ENCODE measurements around the gene DDI1.

The DDI1 gene

DNA sequence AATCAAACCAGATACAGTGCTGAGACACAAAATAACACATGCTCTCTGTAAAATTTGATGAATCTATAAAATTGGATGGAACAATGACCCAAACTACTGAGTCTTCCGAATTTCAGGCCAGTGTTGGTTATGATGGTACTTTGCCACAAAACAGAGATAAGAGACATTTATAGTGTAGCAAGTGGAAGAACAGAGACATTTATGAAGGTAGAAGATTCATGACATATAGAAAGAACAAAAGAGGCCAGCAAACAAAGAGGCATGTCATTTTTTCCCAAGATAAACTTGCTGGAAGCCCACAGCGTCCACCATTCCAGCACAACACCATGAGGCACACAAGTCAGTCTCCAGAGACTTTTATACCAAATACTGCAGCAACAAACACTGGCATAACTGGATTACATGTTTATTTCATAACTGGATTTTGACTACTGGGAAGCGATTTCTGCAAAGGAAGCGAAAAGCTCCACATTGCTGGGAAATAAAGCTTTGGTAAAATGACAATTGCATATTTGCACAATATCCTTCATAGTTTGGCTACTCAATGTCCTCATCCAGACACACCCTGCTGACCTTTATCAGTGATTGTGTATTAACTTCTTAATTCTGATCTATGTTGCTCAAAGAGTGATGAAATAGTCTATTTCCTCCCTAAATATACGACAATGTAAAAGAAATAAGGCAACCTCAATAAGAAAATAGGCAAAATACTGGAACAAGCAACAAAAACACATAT lies 17.5 kb downstream of the DDI1 start:
- no peak overlapping the region for H3K18ac ChIP-seq (ENCODE audit: low read length)
- no peak overlapping the region for H3K23ac ChIP-seq (ENCODE audit: low read length)
- no peak overlapping the region for H3K9ac ChIP-seq (ENCODE audit: low read length)
- no peak overlapping the region for H4K91ac ChIP-seq (ENCODE audit: low read depth, low read length)
- H3K79me1 ChIP-seq (ENCODE audit: low read length): no peaks in the 10 kb centered on the region
- no peak for DNase-seq
- H2AK5ac ChIP-seq (ENCODE audit: low read length): no peak overlapping the region
- H3K27ac ChIP-seq (ENCODE audit: low read depth, low read length): no peak overlapping the region
- H2AFZ ChIP-seq (ENCODE audit: insufficient read depth, low read length, poor library complexity): no peak overlapping the region
- H3K4ac ChIP-seq (ENCODE audit: low read depth, low read length): no peak overlapping the region
- no CpG with 5 or more reads among the region's 5 CpGs for WGBS (ENCODE audit: extremely low coverage, insufficient coverage, insufficient read length)
- H4K12ac ChIP-seq (ENCODE audit: low read depth, low read length): no peak overlapping the region
- no peak overlapping the region for H3K4me3 ChIP-seq (ENCODE audit: low read depth, low read length)
- no peak overlapping the region for H2BK120ac ChIP-seq (ENCODE audit: insufficient read depth, low read length, poor library complexity)
- no peak overlapping the region for H3K4me2 ChIP-seq (ENCODE audit: low read length)
- H4K8ac ChIP-seq (ENCODE audit: low read depth, low read length): no peak overlapping the region
- H3K14ac ChIP-seq (ENCODE audit: low read length): no peak overlapping the region
- H3K9me3 ChIP-seq (ENCODE audit: insufficient read depth, low read depth, low read length): peaks cover 1% of the 10 kb centered on the region
- no peaks in the 10 kb centered on the region for H3K4me1 ChIP-seq (ENCODE audit: control insufficient read depth in 1 of 2, insufficient read depth in 2 of 2, low read length in 2 of 2)
- no peak overlapping the region for H2BK12ac ChIP-seq (ENCODE audit: low read length)
- no peaks in the 10 kb centered on the region for H3K36me3 ChIP-seq (ENCODE audit: control insufficient read depth in 1 of 2, insufficient read depth in 2 of 2, low read length in 2 of 2)
- no peaks in the 10 kb centered on the region for H3K27me3 ChIP-seq (ENCODE audit: insufficient read depth, low read length)
- no peak overlapping the region for H2BK5ac ChIP-seq (ENCODE audit: low read depth, low read length, poor library complexity)
- H3K79me2 ChIP-seq (ENCODE audit: control insufficient read depth, insufficient read depth, low read length, poor library complexity): no peaks in the 10 kb centered on the region

DNA sequence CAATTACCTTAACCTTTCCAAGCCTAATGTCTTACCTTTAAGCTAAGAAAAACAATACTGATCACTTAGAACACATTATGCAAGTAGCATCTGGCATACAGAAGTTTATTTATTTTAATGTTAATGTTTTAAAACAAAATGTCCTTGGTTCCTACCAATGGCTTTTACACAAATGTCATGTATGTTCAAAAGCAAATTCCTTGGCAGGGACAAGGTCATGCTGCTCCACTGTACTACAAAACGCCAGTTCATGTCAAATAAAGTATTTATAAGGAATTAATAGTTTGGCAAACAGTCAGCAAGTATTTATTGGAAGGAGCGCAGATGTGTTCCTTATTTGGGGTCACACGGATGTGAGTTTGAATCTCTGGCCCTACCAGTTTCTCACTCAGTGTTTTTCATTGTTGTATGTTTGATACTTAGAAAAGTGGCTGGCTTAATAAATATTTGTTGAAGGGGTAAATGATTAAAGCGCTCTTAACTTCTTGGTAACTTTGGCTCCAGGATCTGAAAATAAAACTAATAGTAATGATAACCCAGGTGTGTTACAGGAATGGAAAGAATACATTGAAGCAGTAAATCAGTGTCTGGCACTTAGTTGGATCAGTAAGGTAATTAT lies 18.6 kb downstream of the DDI1 start:
- Histone ChIP-seq H3K27ac (ENCODE audit: low read depth, low read length) (no peak overlapping the region), H3K36me3 (ENCODE audit: control insufficient read depth in 1 of 2, insufficient read depth in 2 of 2, low read length in 2 of 2) (no peaks in the 10 kb centered on the region), H3K79me2 (ENCODE audit: control insufficient read depth, insufficient read depth, low read length, poor library complexity) (no peaks in the 10 kb centered on the region), H3K23ac (ENCODE audit: low read length) (no peak overlapping the region), H4K8ac (ENCODE audit: low read depth, low read length) (no peak overlapping the region), H3K18ac (ENCODE audit: low read length) (no peak overlapping the region), H3K27me3 (ENCODE audit: insufficient read depth, low read length) (no peaks in the 10 kb centered on the region), H4K91ac (ENCODE audit: low read depth, low read length) (no peak overlapping the region), H4K12ac (ENCODE audit: low read depth, low read length) (no peak overlapping the region), H2BK120ac (ENCODE audit: insufficient read depth, low read length, poor library complexity) (no peak overlapping the region), H3K9ac (ENCODE audit: low read length) (no peak overlapping the region), H3K79me1 (ENCODE audit: low read length) (no peaks in the 10 kb centered on the region), H3K4me1 (ENCODE audit: control insufficient read depth in 1 of 2, insufficient read depth in 2 of 2, low read length in 2 of 2) (no peaks in the 10 kb centered on the region), H3K9me3 (ENCODE audit: insufficient read depth, low read depth, low read length) (peaks cover 1% of the 10 kb centered on the region), H3K4me2 (ENCODE audit: low read length) (no peak overlapping the region), H2BK5ac (ENCODE audit: low read depth, low read length, poor library complexity) (no peak overlapping the region), H3K4ac (ENCODE audit: low read depth, low read length) (no peak overlapping the region), H2AK5ac (ENCODE audit: low read length) (no peak overlapping the region), H3K14ac (ENCODE audit: low read length) (no peak overlapping the region), H2BK12ac (ENCODE audit: low read length) (no peak overlapping the region), H2AFZ (ENCODE audit: insufficient read depth, low read length, poor library complexity) (no peak overlapping the region), H3K4me3 (ENCODE audit: low read depth, low read length) (no peak overlapping the region)
- whole genome bisulfite sequencing (ENCODE audit: extremely low coverage, insufficient coverage, insufficient read length): no CpG with 5 or more reads among the region's 4 CpGs
- no peak for DNase-seq

DNA sequence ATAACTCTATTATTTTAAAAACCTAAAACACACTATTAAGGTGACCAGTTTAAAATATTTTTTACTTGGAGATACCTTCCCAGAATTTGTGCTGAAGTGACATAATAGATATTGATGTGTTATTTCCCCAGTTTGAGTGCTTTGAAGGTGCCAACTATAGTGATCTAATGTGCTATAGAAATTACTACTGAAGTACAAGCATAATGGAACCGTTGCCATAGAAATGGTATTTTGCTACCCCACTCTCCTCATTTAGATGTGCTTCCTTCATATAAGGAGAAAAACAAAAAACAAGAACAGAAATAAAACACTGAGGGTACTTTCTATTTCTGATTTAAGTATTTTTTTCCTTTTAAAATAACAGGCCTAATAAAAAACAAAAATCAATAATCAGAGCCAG lies 19.2 kb downstream of the DDI1 start:
- Histone ChIP-seq H2AFZ (ENCODE audit: insufficient read depth, low read length, poor library complexity) (no peak overlapping the region), H2AK5ac (ENCODE audit: low read length) (no peak overlapping the region), H4K91ac (ENCODE audit: low read depth, low read length) (no peak overlapping the region), H3K79me1 (ENCODE audit: low read length) (no peaks in the 10 kb centered on the region), H3K14ac (ENCODE audit: low read length) (no peak overlapping the region), H4K8ac (ENCODE audit: low read depth, low read length) (no peak overlapping the region), H3K9me3 (ENCODE audit: insufficient read depth, low read depth, low read length) (no peaks in the 10 kb centered on the region), H3K4ac (ENCODE audit: low read depth, low read length) (no peak overlapping the region), H2BK12ac (ENCODE audit: low read length) (no peak overlapping the region), H3K27ac (ENCODE audit: low read depth, low read length) (no peak overlapping the region), H3K4me1 (ENCODE audit: control insufficient read depth in 1 of 2, insufficient read depth in 2 of 2, low read length in 2 of 2) (no peaks in the 10 kb centered on the region), H3K23ac (ENCODE audit: low read length) (no peak overlapping the region), H3K79me2 (ENCODE audit: control insufficient read depth, insufficient read depth, low read length, poor library complexity) (no peaks in the 10 kb centered on the region), H3K36me3 (ENCODE audit: control insufficient read depth in 1 of 2, insufficient read depth in 2 of 2, low read length in 2 of 2) (no peaks in the 10 kb centered on the region), H3K18ac (ENCODE audit: low read length) (no peak overlapping the region), H3K4me3 (ENCODE audit: low read depth, low read length) (no peak overlapping the region), H2BK120ac (ENCODE audit: insufficient read depth, low read length, poor library complexity) (no peak overlapping the region), H3K27me3 (ENCODE audit: insufficient read depth, low read length) (no peaks in the 10 kb centered on the region), H4K12ac (ENCODE audit: low read depth, low read length) (no peak overlapping the region), H2BK5ac (ENCODE audit: low read depth, low read length, poor library complexity) (no peak overlapping the region), H3K9ac (ENCODE audit: low read length) (no peak overlapping the region), H3K4me2 (ENCODE audit: low read length) (no peak overlapping the region)
- no CpG with 5 or more reads among the region's 1 CpG for WGBS (ENCODE audit: extremely low coverage, insufficient coverage, insufficient read length)
- no peak for DNase-seq

DNA sequence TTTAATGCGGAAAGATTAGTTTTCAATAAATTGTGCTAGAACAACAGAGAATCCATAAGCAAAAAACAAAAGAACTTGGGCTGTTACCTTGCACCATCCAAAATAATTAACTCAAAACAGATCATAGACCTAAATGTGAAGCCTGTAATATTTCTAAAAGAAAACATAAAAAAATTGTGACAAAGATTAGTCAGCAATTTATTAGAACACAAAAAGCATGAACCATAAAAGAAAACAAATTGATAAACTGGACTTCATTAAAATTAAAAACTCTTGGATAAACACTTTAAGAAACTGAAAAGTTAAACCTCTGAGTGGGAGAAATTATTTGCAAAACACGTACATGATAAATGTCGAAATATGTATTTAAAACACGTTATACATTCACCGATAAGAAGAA lies 21.5 kb downstream of the DDI1 start:
- Histone ChIP-seq H2BK12ac (ENCODE audit: low read length) (no peak overlapping the region), H3K4ac (ENCODE audit: low read depth, low read length) (no peak overlapping the region), H3K4me2 (ENCODE audit: low read length) (no peak overlapping the region), H3K4me1 (ENCODE audit: control insufficient read depth in 1 of 2, insufficient read depth in 2 of 2, low read length in 2 of 2) (no peaks in the 10 kb centered on the region), H3K79me1 (ENCODE audit: low read length) (no peaks in the 10 kb centered on the region), H4K8ac (ENCODE audit: low read depth, low read length) (no peak overlapping the region), H4K12ac (ENCODE audit: low read depth, low read length) (no peak overlapping the region), H3K14ac (ENCODE audit: low read length) (no peak overlapping the region), H3K79me2 (ENCODE audit: control insufficient read depth, insufficient read depth, low read length, poor library complexity) (no peaks in the 10 kb centered on the region), H2AK5ac (ENCODE audit: low read length) (no peak overlapping the region), H3K36me3 (ENCODE audit: control insufficient read depth in 1 of 2, insufficient read depth in 2 of 2, low read length in 2 of 2) (no peaks in the 10 kb centered on the region), H2BK120ac (ENCODE audit: insufficient read depth, low read length, poor library complexity) (no peak overlapping the region), H3K9me3 (ENCODE audit: insufficient read depth, low read depth, low read length) (no peaks in the 10 kb centered on the region), H3K27me3 (ENCODE audit: insufficient read depth, low read length) (no peaks in the 10 kb centered on the region), H3K27ac (ENCODE audit: low read depth, low read length) (no peak overlapping the region), H3K4me3 (ENCODE audit: low read depth, low read length) (no peak overlapping the region), H3K18ac (ENCODE audit: low read length) (no peak overlapping the region), H2BK5ac (ENCODE audit: low read depth, low read length, poor library complexity) (no peak overlapping the region), H2AFZ (ENCODE audit: insufficient read depth, low read length, poor library complexity) (no peak overlapping the region), H4K91ac (ENCODE audit: low read depth, low read length) (no peak overlapping the region), H3K9ac (ENCODE audit: low read length) (no peak overlapping the region), H3K23ac (ENCODE audit: low read length) (no peak overlapping the region)
- DNase-seq: no peak
- no CpG with 5 or more reads among the region's 5 CpGs for WGBS (ENCODE audit: extremely low coverage, insufficient coverage, insufficient read length)
